ENCODE measurements around the gene TRDN. TPM values are rescaled to one million over a fixed set of nuclear protein-coding genes. Genes with fewer than 3 reads are reported as not detected.

TRDN gene
- total and polyA plus RNA-seq, 10 donors: 0.03 to 0.20 (median 0.10) TPM; not detected in 7

- Histone ChIP-seq H3K27me3 (replicated peaks in 1 of 7) (no peaks in the 10 kb centered on the region), H3K4me1 (no peaks in the 10 kb centered on the region), H3K27ac (no peak overlapping the region), H3K9me3 (no peaks in the 10 kb centered on the region), H3K36me3 (no peaks in the 10 kb centered on the region), H3K4me3 (no peak overlapping the region)
- DNase-seq: no peak
- WGBS, 5 donors: 71 to 86% (median 82%) methylated on average over 1 of the region's 1 CpG
- intact Hi-C loops (cut with DNase I; ENCODE audit: low total_unique reads): no loop called here
- no peak for TF ChIP-seq CTCF (IDR thresholded peaks at IDR 0.05 in 8 of 11, conservative IDR thresholded peaks at IDR 0.05 in 3 of 11)
Observed at GRCh38 chr6:123343836-123344235, 292.9 kb downstream of the TRDN start.

- Histone ChIP-seq H3K4me1 (no peaks in the 10 kb centered on the region), H3K4me3 (no peak overlapping the region), H3K27me3 (replicated peaks in 1 of 7) (no peaks in the 10 kb centered on the region), H3K9me3 (no peaks in the 10 kb centered on the region), H3K27ac (no peak overlapping the region), H3K36me3 (no peaks in the 10 kb centered on the region)
- no peak for DNase-seq
- TF ChIP-seq POLR2AphosphoS5 (IDR thresholded peaks at IDR 0.05): no peak
- no peak for TF ChIP-seq CTCF (IDR thresholded peaks at IDR 0.05 in 8 of 11, conservative IDR thresholded peaks at IDR 0.05 in 3 of 11)
- no peak for TF ChIP-seq POLR2A (IDR thresholded peaks at IDR 0.05)
- intact Hi-C loops (cut with DNase I; ENCODE audit: low total_unique reads): no loop called here
Observed at GRCh38 chr6:123338394-123338793, 298.4 kb downstream of the TRDN start.

- no peak overlapping the region for H3K4me3 ChIP-seq
- H3K27ac ChIP-seq: no peak overlapping the region
- WGBS, 5 donors: 60 to 76% (median 70%) methylated on average over 3 of the region's 3 CpGs
Observed at GRCh38 chr6:123333000-123333756, 303.6 kb downstream of the TRDN start.

GRCh38 chr6:123332070-123332469 lies 304.7 kb downstream of the TRDN start:
- Histone ChIP-seq H3K36me3 (no peaks in the 10 kb centered on the region), H3K9me3 (no peaks in the 10 kb centered on the region), H3K27me3 (replicated peaks in 1 of 7) (no peaks in the 10 kb centered on the region), H3K27ac (no peak overlapping the region), H3K4me1 (no peaks in the 10 kb centered on the region), H3K4me3 (no peak overlapping the region)
- no peak for DNase-seq
- WGBS, 5 donors: 77 to 86% (median 78%) methylated on average over 2 of the region's 2 CpGs
- intact Hi-C loops (cut with DNase I; ENCODE audit: low total_unique reads): no loop called here
- TF ChIP-seq POLR2A (IDR thresholded peaks at IDR 0.05) (no peak), POLR2AphosphoS5 (IDR thresholded peaks at IDR 0.05) (no peak), CTCF (IDR thresholded peaks at IDR 0.05 in 8 of 11, conservative IDR thresholded peaks at IDR 0.05 in 3 of 11) (no peak)

More at GRCh38 chr6:123333000-123333756, 303.6 kb downstream of the TRDN start:
- Histone ChIP-seq H3K9me3 (no peaks in the 10 kb centered on the region), H3K27me3 (replicated peaks in 1 of 7) (no peaks in the 10 kb centered on the region), H3K36me3 (no peaks in the 10 kb centered on the region), H3K4me1 (no peaks in the 10 kb centered on the region)
- TF ChIP-seq POLR2A (IDR thresholded peaks at IDR 0.05) (no peak), POLR2AphosphoS5 (IDR thresholded peaks at IDR 0.05) (no peak), CTCF (IDR thresholded peaks at IDR 0.05 in 8 of 11, conservative IDR thresholded peaks at IDR 0.05 in 3 of 11) (no peak)
- no peak for DNase-seq
- intact Hi-C loops (cut with DNase I; ENCODE audit: low total_unique reads): no loop called here
